Activated T-helper 1 cell treated with anti-CD3 and anti-CD28 coated beads, Interleukin-12 subunit alpha, Interleukin-12 subunit beta, Interleukin-2, Interleukin-4 antibody, amounts not matched to agents 30 ng/mL and 10 ng/mL and 1 ng/mL, durations not matched to agents 14 hours and 24 hours and 36 hours (primary cell): ENCODE measurements around the gene TMEM178B. TPM values are rescaled to one million over a fixed set of nuclear protein-coding genes. Genes with fewer than 3 reads are reported as not detected.
"Not testable (repeated sequence)": the region's sequence is repeated elsewhere in the genome, so short reads cannot be mapped to it uniquely, and the experiment has no call there.

Experiments
- DNase-seq: peaks from one replicate; pipeline ENCODE4 v3.0.0; 2021; ENCODE audit warnings: low spot score
- H3K27ac Mint-ChIP-seq: one replicate; pipeline ENCODE4 v1.8.0; 2021; ENCODE audit warnings: mild to moderate bottlenecking, mixed read lengths
- H3K27me3 Mint-ChIP-seq: one replicate; pipeline ENCODE4 v1.8.0; 2022; ENCODE audit warnings: mild to moderate bottlenecking, moderate library complexity, mixed read lengths; ENCODE audit not compliant: insufficient read depth
- H3K36me3 Mint-ChIP-seq: one replicate; pipeline ENCODE4 v1.8.0; 2021; ENCODE audit warnings: low read depth, mixed read lengths
- H3K4me1 Mint-ChIP-seq: one replicate; pipeline ENCODE4 v1.8.0; 2021; ENCODE audit warnings: low read depth, mixed read lengths
- H3K4me3 Mint-ChIP-seq: one replicate; pipeline ENCODE4 v1.8.0; 2021; ENCODE audit warnings: mild to moderate bottlenecking, moderate library complexity, mixed read lengths
- H3K9me3 Mint-ChIP-seq: one replicate; pipeline ENCODE4 v1.8.0; 2021; ENCODE audit warnings: mixed read lengths
- intact Hi-C: fragments of 100-400 bp; cut with micrococcal nuclease; formaldehyde crosslinking; loops from one replicate; pipeline ENCODE4 v1.15.1; 2024
- total RNA-seq: library from RNA; stranded (reverse); gene quantifications from 2 replicates; pipeline ENCODE4 v1.2.3, GENCODE V29; 2022

The TMEM178B gene
- total RNA-seq, 1 donor from 2014 or later, result 2.5 TPM

DNA sequence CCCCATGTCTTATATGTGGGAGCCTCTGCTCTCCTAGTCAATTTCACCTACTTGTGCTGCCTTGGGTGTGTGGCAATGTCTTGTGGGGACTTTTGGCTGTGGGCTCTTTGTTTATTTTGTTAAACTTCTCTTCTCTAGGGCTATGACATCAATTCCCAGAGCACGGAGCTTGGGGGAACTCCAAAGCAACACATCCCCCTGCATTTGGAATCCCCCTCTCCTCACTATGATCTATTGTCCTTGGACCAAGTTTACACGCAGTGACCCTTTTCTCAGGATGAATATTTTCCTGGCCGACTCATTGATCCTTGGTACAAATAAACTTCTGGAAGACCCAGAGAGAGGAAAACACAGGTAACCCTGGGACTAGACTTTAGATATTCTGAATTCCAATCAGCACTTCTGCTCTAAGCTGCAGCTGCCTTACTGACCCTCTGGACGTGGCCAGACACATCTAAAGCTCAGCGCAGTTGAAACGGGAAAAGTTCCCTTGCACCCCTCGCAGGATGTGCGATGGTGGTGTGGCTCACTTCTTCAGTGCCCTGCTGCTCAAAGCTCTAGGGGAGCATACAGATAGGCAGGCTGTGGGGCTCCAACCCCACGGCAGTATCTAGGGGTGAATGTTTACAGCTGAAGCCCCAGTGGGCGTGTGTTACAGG, 110.8 kb downstream of the TMEM178B start:
- H3K27me3 Mint-ChIP-seq, result no peaks in the 10 kb centered on the region
- DNase-seq, result no peak
- H3K27ac Mint-ChIP-seq, result no peak overlapping the region
- no peaks in the 10 kb centered on the region for H3K36me3 Mint-ChIP-seq
- H3K9me3 Mint-ChIP-seq, result no peaks in the 10 kb centered on the region
- no peak overlapping the region for H3K4me3 Mint-ChIP-seq
- no peaks in the 10 kb centered on the region for H3K4me1 Mint-ChIP-seq
- intact Hi-C loops, result no loop called here

DNA sequence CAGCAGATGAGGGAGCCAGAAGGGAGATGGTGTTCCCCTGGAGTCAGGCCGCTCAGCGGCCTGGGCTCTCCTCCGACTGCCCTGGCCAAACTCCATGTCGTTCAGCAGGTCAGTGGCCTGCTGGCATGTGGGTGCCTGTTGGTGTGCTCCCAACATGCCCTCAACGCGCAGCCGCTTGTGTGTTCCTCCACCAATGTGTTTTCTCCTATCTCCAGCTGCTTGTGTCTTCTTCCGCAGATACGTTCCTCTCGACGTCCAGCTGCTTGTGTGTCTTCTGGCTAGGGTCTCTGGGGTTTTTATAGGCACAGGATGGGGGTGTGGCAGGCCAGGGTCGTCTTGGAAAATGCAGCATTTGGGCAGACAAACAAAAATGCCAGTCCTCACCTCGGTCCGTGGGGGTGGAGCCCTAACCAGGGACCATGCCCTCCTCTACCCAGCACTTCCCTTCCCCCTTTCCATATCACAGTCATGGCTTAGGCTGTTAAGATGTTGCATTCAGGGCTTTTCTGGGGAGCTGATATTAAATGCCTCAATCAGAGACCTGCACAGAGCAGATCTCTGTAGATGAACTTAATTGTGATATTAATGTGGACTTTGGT, 111.6 kb downstream of the TMEM178B start:
- Mint-ChIP-seq H3K27ac (no peak overlapping the region), H3K4me1 (no peaks in the 10 kb centered on the region), H3K4me3 (no peak overlapping the region), H3K27me3 (no peaks in the 10 kb centered on the region), H3K9me3 (no peaks in the 10 kb centered on the region), H3K36me3 (no peaks in the 10 kb centered on the region)
- no peak for DNase-seq
- intact Hi-C loops, result no loop called here

DNA sequence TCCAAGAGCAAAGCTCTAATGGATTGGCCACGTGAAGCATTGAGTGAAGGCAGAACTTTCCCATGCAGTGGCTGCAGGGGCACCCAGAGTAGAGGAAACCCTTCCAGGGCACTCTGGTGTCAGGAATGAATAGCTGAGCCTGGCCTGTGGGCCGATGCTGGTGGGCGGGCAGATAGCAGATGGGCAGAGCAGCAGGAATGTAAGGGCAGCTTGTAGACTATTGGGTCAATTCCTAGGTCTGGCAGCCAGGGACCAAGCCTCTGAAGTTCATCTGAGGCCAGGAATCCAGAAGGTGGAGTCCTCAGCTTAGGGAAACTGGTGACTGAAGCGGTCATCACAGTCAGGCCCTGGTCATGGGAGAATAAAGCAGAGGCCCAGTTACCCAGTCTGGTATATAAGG, 115.4 kb downstream of the TMEM178B start:
- intact Hi-C loops, result no loop called here
- Mint-ChIP-seq H3K4me3 (no peak overlapping the region), H3K36me3 (no peaks in the 10 kb centered on the region), H3K27ac (no peak overlapping the region), H3K9me3 (no peaks in the 10 kb centered on the region), H3K4me1 (no peaks in the 10 kb centered on the region), H3K27me3 (no peaks in the 10 kb centered on the region)
- DNase-seq, result no peak

DNA sequence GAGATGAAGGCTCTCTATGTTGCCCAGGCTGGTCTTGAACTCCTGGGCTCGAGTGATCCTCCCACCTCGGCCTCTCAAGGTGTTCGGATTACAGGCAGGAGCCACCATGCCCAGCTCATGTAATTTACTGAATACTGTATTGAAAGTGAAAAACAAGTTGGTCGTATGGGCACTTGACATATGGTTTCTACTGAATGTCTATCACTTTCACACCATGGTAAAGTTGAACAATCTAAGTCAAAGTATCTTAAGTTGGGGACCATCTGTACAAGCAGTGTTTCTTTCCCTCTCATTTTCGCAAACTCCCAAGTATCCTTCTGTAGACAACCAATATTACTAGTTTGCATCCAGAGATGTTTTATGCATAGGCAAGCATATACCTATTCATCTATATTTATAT, 116.6 kb downstream of the TMEM178B start:
- intact Hi-C loops, result no loop called here
- Mint-ChIP-seq H3K4me3 (no peak overlapping the region), H3K27ac (no peak overlapping the region), H3K36me3 (no peaks in the 10 kb centered on the region), H3K27me3 (no peaks in the 10 kb centered on the region), H3K9me3 (no peaks in the 10 kb centered on the region), H3K4me1 (no peaks in the 10 kb centered on the region)
- DNase-seq, result no peak

DNA sequence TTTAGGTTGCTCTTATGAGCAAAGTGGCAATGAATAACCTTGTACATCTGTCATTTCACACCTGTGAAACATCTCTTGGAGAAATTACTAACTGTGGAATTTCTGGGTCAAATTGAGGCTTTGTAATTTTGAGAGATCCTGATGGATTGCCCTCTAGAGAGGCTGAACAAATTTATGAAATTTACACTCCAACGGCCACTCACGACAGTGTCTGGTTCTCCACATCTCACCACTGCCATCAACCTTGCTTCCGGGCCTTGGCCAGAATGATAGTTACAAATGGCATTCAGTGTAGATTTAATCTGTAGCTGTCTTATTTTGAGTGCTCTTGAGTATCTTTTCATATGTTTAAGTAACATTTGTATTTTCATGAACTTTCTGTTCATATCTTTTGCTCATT, 117.4 kb downstream of the TMEM178B start:
- Mint-ChIP-seq H3K4me1 (no peaks in the 10 kb centered on the region), H3K4me3 (no peak overlapping the region), H3K27ac (no peak overlapping the region), H3K36me3 (no peaks in the 10 kb centered on the region), H3K9me3 (no peaks in the 10 kb centered on the region), H3K27me3 (no peaks in the 10 kb centered on the region)
- no peak for DNase-seq
- intact Hi-C loops, result no loop called here

DNA sequence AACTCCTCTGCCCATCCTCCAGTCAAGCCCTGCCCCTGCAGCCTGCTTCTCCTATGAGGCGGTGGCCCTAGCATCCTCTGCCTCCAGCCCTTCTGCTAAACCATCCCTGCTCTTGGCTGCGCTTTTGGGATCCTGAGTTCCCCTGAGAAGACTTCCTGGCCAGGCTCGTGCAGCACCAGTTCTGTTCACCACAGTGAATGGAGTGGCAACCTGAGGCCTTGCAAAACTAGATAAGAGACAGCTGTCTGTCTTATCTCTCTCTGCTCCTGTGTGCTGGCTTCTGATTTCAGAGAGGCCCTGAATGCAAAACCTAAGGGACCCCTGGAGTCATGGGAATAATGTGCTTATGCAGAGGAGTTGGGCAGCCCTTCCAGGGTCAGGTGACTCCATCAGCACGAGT, 119.2 kb downstream of the TMEM178B start:
- DNase-seq, result no peak
- Mint-ChIP-seq H3K27ac (no peak overlapping the region), H3K4me1 (no peaks in the 10 kb centered on the region), H3K4me3 (no peak overlapping the region), H3K9me3 (no peaks in the 10 kb centered on the region), H3K36me3 (no peaks in the 10 kb centered on the region), H3K27me3 (no peaks in the 10 kb centered on the region)
- intact Hi-C loops, result no loop called here

- H3K4me1 Mint-ChIP-seq, intact Hi-C loops, H3K36me3 Mint-ChIP-seq: not testable (repeated sequence)
These were observed 121.9 kb downstream of the TMEM178B start for GRCh38 chr7:141195722-141196121.

DNA sequence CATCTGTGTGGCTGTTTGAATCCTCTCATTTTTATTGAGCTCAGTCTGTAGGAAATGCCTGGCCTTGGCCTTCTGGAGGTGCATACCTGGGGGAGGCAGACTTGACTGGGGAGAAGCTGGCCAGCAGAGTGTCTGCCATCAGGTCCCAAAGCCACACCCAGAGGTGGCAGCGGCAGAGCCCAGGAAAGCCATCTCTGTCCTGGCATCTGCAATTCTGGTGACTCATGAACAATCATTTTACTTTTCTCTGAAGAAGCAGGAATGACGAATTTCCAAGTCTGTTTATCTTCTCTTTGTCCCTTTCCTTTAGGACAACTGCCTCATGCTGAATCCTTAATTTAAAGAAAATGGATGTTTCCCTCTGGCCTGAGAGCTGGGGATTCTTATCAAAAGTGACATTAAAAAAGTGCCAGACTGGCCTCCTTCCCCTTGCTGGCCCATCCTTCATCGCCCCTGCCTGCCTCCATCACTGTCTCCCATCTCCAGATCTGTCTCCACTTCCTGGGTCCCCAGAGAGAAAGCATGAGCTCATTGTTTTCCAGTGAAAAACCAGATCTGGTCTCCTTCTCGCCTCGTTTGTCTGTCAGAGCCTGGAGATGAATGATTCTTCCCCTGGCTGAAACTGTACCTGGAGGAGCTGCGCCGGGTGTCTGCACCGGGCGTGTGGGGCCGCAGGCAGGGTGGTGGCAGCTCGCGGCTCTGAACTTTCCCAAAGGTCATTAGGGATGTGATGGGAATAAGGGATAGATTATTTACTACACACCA, 124.5 kb downstream of the TMEM178B start:
- DNase-seq, result no peak
- no peaks in the 10 kb centered on the region for H3K4me1 Mint-ChIP-seq
- intact Hi-C loops, result no loop called here
- H3K36me3 Mint-ChIP-seq, result no peaks in the 10 kb centered on the region
- H3K9me3 Mint-ChIP-seq, result no peaks in the 10 kb centered on the region
- no peak overlapping the region for H3K4me3 Mint-ChIP-seq
- no peak overlapping the region for H3K27ac Mint-ChIP-seq
- H3K27me3 Mint-ChIP-seq, result peaks cover 6% of the 10 kb centered on the region

More at GRCh38 chr7:141195722-141196121, 121.9 kb downstream of the TMEM178B start:
- not testable (repeated sequence) for DNase-seq, H3K4me3 Mint-ChIP-seq, H3K27me3 Mint-ChIP-seq, H3K27ac Mint-ChIP-seq, H3K9me3 Mint-ChIP-seq

DNA sequence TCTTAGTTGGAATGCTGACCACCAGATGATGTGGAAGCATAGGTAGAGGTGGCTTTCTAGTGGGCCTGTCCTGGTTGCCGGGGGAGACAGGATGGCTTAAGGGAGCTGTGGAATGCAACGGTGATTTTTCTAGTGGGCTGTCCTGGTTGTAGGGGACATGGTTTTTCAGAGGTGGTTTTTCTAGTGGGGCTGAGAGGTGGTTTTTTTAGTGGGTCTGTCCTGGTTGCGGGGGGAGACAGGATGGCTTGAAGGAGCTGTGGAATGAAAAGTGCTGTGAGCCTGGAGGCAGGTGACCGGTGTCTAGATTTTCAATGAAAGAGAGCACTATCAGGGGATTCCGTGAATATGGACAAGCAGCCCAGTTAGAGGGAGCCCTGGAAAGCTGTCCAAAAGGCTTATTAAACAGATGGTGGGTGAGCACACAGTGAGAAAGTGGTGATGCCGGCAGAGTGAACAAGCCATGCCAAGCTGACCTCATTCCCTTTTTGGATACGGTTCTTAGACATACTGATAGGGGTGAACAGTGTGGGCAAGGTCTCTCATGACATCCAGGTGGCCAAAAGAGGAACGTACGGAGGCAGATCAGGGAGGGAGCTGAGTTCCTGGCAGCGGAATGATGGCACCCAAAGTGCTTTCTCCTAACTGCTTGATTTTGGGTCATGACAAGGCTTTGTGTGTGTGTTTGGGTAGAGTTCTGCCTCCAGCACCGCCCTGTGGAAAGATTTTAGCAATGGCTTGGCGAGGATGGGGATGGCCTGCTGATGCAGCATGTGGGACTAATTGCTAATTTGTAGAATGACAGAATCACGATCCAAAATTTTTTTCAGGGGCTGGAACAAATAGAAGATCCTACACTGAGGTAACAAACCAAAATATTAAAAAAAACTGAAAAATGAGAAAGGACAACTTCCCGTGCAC, 126.6 kb downstream of the TMEM178B start:
- no peak overlapping the region for H3K4me3 Mint-ChIP-seq
- no peak overlapping the region for H3K27ac Mint-ChIP-seq
- no peaks in the 10 kb centered on the region for H3K4me1 Mint-ChIP-seq
- no peak for DNase-seq
- intact Hi-C loops, result no loop called here
- H3K27me3 Mint-ChIP-seq, result peaks cover 13% of the 10 kb centered on the region
- no peaks in the 10 kb centered on the region for H3K9me3 Mint-ChIP-seq
- H3K36me3 Mint-ChIP-seq, result no peaks in the 10 kb centered on the region

DNA sequence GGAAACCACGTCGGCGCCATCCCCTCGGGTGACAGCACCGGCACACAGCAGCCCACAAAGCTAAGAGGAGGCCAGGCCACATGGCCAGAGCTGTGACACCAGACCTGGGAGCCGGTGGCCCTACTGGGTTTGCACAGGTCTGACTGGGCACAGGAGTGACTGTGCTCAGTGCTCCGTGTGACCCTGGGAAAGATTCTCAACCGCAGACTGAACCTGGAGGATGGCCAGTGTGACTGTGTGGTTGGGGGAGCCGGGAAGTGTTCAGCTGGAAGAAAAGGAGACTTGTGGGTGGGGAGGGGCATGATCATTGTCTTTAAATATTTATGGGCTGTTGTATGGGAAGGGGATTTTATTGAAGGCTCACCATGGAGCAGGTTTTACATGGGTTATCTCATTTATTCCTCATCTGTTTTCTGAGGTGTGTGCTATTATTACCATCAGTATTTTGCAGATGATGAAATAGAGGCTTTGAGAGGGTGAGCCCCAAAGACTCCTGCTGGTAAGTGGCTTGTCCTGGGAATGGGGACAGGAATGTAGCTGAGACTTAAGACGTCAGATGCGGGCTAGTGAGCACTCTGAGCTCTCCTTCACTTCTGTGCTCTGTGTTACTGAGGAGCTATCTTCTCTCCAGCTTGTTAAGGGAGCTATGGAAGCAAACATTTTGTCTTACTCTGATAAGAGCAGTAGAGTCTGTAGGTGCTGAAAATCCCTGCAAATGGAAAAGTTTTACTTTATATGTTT, 127.5 kb downstream of the TMEM178B start:
- Mint-ChIP-seq H3K4me1 (no peaks in the 10 kb centered on the region), H3K9me3 (no peaks in the 10 kb centered on the region), H3K36me3 (no peaks in the 10 kb centered on the region), H3K27ac (no peak overlapping the region), H3K4me3 (no peak overlapping the region), H3K27me3 (peaks cover 14% of the 10 kb centered on the region)
- no peak for DNase-seq
- intact Hi-C loops, result no loop called here

DNA sequence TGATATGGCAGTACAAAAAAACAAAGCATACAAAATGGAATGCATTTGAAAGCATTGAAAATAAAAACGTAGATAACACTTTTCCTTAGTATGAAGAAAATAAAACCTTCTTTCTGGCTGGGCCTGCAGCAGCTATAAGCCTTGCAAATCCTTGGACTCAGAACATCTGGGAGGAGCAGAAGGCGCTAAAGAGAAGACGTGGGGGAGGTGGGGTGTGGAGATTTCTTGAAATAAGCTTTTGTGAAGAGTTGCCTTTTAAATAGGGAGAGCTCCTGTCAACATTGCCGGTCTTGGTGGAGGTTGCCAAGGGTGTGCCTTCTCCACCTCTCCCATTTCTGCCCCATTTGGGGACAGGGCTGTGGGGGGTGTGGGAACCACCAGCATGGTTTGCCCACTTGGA, 128.7 kb downstream of the TMEM178B start:
- intact Hi-C loops, result no loop called here
- Mint-ChIP-seq H3K36me3 (no peaks in the 10 kb centered on the region), H3K4me1 (no peaks in the 10 kb centered on the region), H3K9me3 (no peaks in the 10 kb centered on the region), H3K27me3 (peaks cover 14% of the 10 kb centered on the region), H3K4me3 (no peak overlapping the region), H3K27ac (no peak overlapping the region)
- DNase-seq, result no peak

- Mint-ChIP-seq H3K4me1 (no peaks in the 10 kb centered on the region), H3K9me3 (no peaks in the 10 kb centered on the region), H3K27ac (no peak overlapping the region), H3K27me3 (peaks cover 14% of the 10 kb centered on the region), H3K4me3 (no peak overlapping the region), H3K36me3 (no peaks in the 10 kb centered on the region)
- intact Hi-C loops, result no loop called here
- DNase-seq, result no peak
These were observed 129.3 kb downstream of the TMEM178B start for GRCh38 chr7:141203177-141203576.
